Posterior vena cava (tissue), 2 donors: Measurements from ENCODE around the gene TPSB2. TPM values are rescaled to one million over a fixed set of nuclear protein-coding genes. Genes with fewer than 3 reads are reported as not detected.
"Not testable (repeated sequence)": the region's sequence is repeated elsewhere in the genome, so short reads cannot be mapped to it uniquely, and the experiment has no call there.

Source experiments
- DNase-seq: peaks from one replicate; pipeline ENCODE4 v3.0.0-alpha.2; 2020; ENCODE audit warnings: low spot score
- intact Hi-C, 2 donors: fragments of 100-400 bp; cut with DNase I; formaldehyde crosslinking; loops; one replicate each; pipeline versions ENCODE4 v1.14.1 to v1.14.2; 2022 to 2023
- total RNA-seq, 2 donors: library from RNA; stranded (reverse); fragmentation: NEBNext Ultra II Directional; extraction: Animal tissue kit (Norgen Biotek cat#: 25700); gene quantifications; one replicate each; pipeline ENCODE4 v1.2.1, GENCODE V29; 2021
- donor health status: DM: yes; HTN: yes; CAD: no.
- donor health status: DM: yes; HTN: yes; CAD: no.

TPSB2 gene
- total RNA-seq, 2 donors from 2014 or later = 24.3 to 58.7 TPM

- no peak for DNase-seq
- intact Hi-C loops = loop anchor here in 1 of 2 donors (5.0 kb wide), 1 partner anchor 41 kb away; the partner anchor contains the start of gene CACNA1H
These were observed 36.7 kb downstream of the TPSB2 start for GRCh38 chr16:1193143-1193824.

- intact Hi-C loops = loop anchor here in 1 of 2 donors (5.0 kb wide), 1 partner anchor 40 kb away; the partner anchor contains the start of gene CACNA1H
- no peak for DNase-seq
These were observed 37.5 kb downstream of the TPSB2 start for GRCh38 chr16:1192384-1193073.

- intact Hi-C loops = loop anchor here in 1 of 2 donors (5.0 kb wide), 1 partner anchor 38 kb away; the partner anchor contains the start of gene CACNA1H
These were observed 39.2 kb downstream of the TPSB2 start for GRCh38 chr16:1190789-1191188.

GRCh38 chr16:1189455-1189854, 40.5 kb downstream of the TPSB2 start:
- intact Hi-C loops = no loop called here
- no peak for DNase-seq

More at GRCh38 chr16:1190789-1191188, 39.2 kb downstream of the TPSB2 start:
- DNase-seq = not testable (repeated sequence)

- intact Hi-C loops = no loop called here
- peak; percentile 89 for DNase-seq
These were observed 41.4 kb downstream of the TPSB2 start for GRCh38 chr16:1188432-1189189.

- intact Hi-C loops = not testable (repeated sequence)
These were observed 44.4 kb downstream of the TPSB2 start for GRCh38 chr16:1185460-1186207.

GRCh38 chr16:1184980-1185379, 45.0 kb downstream of the TPSB2 start:
- intact Hi-C loops = no loop called here
- no peak for DNase-seq

More at GRCh38 chr16:1185460-1186207, 44.4 kb downstream of the TPSB2 start:
- DNase-seq = not testable (repeated sequence)

GRCh38 chr16:1184156-1184868, 45.7 kb downstream of the TPSB2 start:
- no peak for DNase-seq
- intact Hi-C loops = no loop called here

GRCh38 chr16:1182950-1183907, 46.8 kb downstream of the TPSB2 start:
- intact Hi-C loops = no loop called here
- peak; percentile 87 for DNase-seq

GRCh38 chr16:1182316-1182671, 47.7 kb downstream of the TPSB2 start:
- intact Hi-C loops = no loop called here

GRCh38 chr16:1181404-1182315, 48.3 kb downstream of the TPSB2 start:
- DNase-seq = no peak
- intact Hi-C loops = no loop called here

More at GRCh38 chr16:1182316-1182671, 47.7 kb downstream of the TPSB2 start:
- DNase-seq = peak; percentile 93

GRCh38 chr16:1180549-1181403, 49.2 kb downstream of the TPSB2 start:
- DNase-seq = peak; percentile 87
- intact Hi-C loops = no loop called here
